Measurements from ENCODE around the gene GPR17.

DNA sequence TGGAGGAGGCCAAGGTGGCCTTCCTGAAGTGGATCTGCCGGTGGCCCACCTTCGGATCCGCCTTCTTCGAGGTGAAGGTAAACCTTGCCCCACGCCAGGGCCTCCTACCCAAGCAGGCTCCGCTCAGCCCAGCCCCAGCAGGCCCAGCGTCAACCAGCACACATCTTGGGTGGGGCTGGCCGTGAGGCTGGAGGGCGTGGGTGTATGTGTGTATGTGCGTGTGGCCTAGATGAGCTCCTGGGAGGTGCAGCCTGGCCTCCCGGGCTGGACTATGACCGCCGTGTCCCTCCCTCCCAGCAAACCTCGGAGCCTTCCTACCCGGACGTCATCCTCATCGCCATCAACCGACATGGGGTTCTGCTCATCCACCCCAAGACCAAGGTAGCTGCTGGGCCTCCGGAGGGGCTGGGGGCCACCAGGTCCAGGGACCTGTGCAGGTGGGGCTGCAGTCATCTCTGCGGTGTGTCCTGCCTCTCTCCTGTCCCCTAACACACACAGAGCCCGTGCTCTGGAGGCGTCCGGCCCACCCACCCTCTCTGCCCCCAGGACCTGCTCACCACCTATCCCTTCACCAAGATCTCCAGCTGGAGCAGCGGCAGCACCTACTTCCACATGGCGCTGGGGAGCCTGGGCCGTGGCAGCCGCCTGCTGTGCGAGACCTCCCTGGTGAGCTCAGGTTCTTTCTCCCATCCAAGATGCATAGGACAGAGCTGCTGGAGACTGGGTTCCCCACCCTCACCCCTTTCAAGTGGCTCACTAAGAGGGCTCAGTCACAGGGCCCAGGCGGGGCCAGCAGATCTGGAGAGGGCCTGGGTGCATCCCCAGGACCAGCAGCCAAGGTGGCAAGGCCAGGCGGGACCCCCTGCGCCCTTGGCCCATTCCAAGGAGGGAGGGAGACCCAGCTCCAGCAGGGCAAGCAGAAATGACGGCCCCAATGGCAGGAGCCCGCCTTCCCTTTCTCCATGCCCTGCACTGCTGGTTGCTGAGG is 9.4 kb upstream of the GPR17 start:
- TF ChIP-seq, protein P1, sequence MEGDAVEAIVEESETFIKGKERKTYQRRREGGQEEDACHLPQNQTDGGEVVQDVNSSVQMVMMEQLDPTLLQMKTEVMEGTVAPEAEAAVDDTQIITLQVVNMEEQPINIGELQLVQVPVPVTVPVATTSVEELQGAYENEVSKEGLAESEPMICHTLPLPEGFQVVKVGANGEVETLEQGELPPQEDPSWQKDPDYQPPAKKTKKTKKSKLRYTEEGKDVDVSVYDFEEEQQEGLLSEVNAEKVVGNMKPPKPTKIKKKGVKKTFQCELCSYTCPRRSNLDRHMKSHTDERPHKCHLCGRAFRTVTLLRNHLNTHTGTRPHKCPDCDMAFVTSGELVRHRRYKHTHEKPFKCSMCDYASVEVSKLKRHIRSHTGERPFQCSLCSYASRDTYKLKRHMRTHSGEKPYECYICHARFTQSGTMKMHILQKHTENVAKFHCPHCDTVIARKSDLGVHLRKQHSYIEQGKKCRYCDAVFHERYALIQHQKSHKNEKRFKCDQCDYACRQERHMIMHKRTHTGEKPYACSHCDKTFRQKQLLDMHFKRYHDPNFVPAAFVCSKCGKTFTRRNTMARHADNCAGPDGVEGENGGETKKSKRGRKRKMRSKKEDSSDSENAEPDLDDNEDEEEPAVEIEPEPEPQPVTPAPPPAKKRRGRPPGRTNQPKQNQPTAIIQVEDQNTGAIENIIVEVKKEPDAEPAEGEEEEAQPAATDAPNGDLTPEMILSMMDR (conservative IDR thresholded peaks at IDR 0.05; ENCODE audit: low read length): no peak
- TF ChIP-seq EZH2phosphoT487 (IDR thresholded peaks at IDR 0.05; ENCODE audit: borderline replicate concordance, low read depth, low read length): no peak

Data from OCI-LY7 (cell line).